IPS-20b (cell line): ENCODE data around the gene NUP210L.
"Not testable (repeated sequence)": the region's sequence is repeated elsewhere in the genome, so short reads cannot be mapped to it uniquely, and the experiment has no call there.

ENCODE experiments used
- H3K27ac ChIP-seq: one replicate; pipeline ENCODE4 v1.5.1; 2013; ENCODE audit warnings: low read length
- H3K27me3 ChIP-seq: 2 replicates; pipeline ENCODE4 v1.6.1; 2013; ENCODE audit warnings: mild to moderate bottlenecking, low read length, inconsistent platforms; ENCODE audit not compliant: insufficient read depth
- H3K36me3 ChIP-seq: 2 replicates; pipeline ENCODE4 v1.6.1; 2013; ENCODE audit warnings: low read depth, mild to moderate bottlenecking, inconsistent platforms, low read length, moderate library complexity; ENCODE audit not compliant: insufficient read depth
- H3K4me1 ChIP-seq: 2 replicates; pipeline ENCODE4 v1.6.1; 2013; ENCODE audit warnings: mild to moderate bottlenecking, control low read depth, inconsistent platforms, low read length, moderate library complexity; ENCODE audit not compliant: insufficient read depth
- H3K4me3 ChIP-seq: 2 replicates; pipeline ENCODE4 v1.5.1; 2013; ENCODE audit warnings: mild to moderate bottlenecking, low read length, inconsistent platforms
- H3K9ac ChIP-seq: 2 replicates; pipeline ENCODE4 v1.6.1; 2013; ENCODE audit warnings: low read depth, mild to moderate bottlenecking, inconsistent platforms, low read length, moderate library complexity
- H3K9me3 ChIP-seq: 2 replicates; pipeline ENCODE4 v1.6.1; 2013; ENCODE audit warnings: mild to moderate bottlenecking, low read depth, low read length, inconsistent platforms; ENCODE audit not compliant: insufficient read depth

NUP210L gene

DNA sequence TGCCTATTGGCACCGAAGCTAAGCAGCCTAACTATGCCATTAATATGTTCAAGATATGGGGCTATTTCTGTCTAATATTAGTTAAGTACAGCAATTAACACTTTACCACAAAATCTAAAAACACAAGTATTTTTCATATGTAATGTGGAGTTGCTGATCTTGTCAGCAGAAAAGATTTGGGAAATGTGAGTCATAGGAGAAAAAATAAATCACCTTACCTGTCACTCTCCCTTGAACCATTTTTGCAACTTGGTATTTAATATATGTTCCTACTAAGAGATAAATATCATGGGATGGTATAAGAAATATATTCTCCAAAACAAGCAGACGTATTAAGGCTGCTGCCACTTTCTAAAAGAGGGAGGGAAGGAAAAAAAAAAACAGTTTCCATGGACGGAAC is 17.0 kb downstream of the NUP210L start:
- H3K4me1 ChIP-seq: no peaks in the 10 kb centered on the region
- no peaks in the 10 kb centered on the region for H3K9me3 ChIP-seq
- no peak overlapping the region for H3K4me3 ChIP-seq
- H3K36me3 ChIP-seq: no peaks in the 10 kb centered on the region
- H3K27me3 ChIP-seq: no peaks in the 10 kb centered on the region
- no peak overlapping the region for H3K9ac ChIP-seq
- H3K27ac ChIP-seq: no peak overlapping the region

DNA sequence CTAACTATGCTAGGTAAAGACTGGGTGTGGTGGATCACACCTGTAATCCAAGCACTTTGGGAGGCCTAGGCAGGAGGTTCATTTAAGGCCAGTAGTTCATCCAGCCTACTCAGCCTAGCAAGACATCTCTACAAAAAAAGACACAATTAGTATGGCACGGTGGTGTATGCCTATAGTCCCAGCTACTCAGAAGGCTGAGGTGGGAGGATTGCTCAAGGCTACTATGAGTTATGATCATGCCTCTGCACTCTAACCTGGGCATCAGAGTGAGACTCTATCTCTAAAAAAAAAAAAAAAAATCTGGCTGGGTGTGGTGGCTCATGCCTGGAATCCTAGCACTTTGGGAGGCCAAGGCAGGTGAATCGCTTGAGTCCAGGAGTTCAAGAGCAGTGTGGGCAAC is 21.6 kb downstream of the NUP210L start:
- no peaks in the 10 kb centered on the region for H3K36me3 ChIP-seq
- H3K27ac ChIP-seq: no peak overlapping the region
- no peaks in the 10 kb centered on the region for H3K27me3 ChIP-seq
- H3K4me3 ChIP-seq: no peak overlapping the region
- no peaks in the 10 kb centered on the region for H3K4me1 ChIP-seq
- H3K9me3 ChIP-seq: no peaks in the 10 kb centered on the region
- H3K9ac ChIP-seq: no peak overlapping the region

DNA sequence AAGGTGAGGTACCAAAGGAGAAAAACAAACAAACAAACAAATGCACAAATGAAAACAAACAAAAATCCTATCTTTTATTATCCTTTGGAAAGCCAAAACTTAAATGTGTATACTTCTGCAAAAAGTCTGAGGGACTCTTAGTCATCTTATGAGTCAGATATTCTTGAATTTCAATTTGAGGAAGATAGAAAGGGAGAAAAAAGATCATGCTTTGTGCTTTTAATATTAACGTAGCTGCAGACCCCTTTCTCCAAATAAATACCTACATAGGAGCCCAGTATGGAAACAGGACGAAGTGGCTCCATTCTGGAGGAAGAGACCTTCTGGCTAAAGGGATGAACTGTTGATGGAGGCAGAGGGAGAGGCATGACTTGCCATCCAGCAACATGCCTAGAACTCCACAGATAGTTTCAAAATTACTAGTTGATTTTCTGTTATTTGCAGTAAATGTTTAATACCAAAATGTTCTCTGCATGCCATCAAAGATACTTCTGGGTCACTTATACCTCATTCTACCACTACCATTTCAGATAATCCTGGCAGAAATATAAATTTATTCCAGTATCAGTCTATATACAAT is 25.4 kb downstream of the NUP210L start:
- Histone ChIP-seq H3K36me3 (no peaks in the 10 kb centered on the region), H3K27ac (no peak overlapping the region), H3K4me3 (no peak overlapping the region), H3K9me3 (no peaks in the 10 kb centered on the region), H3K27me3 (no peaks in the 10 kb centered on the region), H3K4me1 (no peaks in the 10 kb centered on the region), H3K9ac (no peak overlapping the region)

DNA sequence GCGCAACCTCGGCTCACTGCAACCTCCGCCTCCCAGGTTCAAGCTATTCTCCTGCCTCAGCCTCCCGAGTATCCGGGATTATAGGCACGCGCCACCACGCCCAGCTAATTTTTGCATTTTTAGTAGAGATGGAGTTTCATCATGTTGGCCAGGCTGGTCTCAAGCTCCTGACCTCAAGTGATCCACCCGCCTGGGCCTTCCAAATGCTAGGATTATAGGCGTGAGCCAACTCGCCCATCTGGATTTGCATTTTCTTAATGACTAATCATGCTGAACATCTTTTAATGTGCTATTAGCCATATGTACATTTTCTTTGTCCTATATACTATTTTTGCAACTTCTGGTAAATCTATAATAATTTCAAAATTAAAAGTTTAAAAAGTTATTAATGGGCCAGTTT is 31.7 kb downstream of the NUP210L start:
- not testable (repeated sequence) for H3K4me1 ChIP-seq, H3K27me3 ChIP-seq

DNA sequence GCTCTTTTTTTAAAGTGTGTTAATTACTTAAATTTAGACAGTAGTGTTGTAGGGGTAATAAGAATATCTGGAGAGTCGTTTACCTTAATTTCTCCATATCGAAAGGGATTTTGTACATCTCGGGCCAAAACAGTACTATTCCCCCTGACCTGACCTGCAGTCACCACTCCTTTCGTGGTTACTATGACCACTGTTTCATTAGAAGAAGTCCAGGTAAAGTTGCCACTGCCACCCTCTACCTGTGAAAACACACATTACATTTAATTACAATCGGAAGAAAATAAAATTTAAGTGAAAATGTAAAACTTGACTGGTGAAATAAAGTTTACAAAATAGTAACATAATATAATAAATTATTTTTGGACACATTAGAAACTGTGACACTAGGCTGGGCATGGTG is 37.2 kb downstream of the NUP210L start:
- Histone ChIP-seq H3K9ac (no peak overlapping the region), H3K4me1 (no peaks in the 10 kb centered on the region), H3K27ac (no peak overlapping the region), H3K36me3 (no peaks in the 10 kb centered on the region), H3K9me3 (no peaks in the 10 kb centered on the region), H3K27me3 (no peaks in the 10 kb centered on the region), H3K4me3 (no peak overlapping the region)

More for the DNA sequence above, 31.7 kb downstream of the NUP210L start:
- not testable (repeated sequence) for H3K9ac ChIP-seq, H3K36me3 ChIP-seq, H3K9me3 ChIP-seq, H3K27ac ChIP-seq, H3K4me3 ChIP-seq

DNA sequence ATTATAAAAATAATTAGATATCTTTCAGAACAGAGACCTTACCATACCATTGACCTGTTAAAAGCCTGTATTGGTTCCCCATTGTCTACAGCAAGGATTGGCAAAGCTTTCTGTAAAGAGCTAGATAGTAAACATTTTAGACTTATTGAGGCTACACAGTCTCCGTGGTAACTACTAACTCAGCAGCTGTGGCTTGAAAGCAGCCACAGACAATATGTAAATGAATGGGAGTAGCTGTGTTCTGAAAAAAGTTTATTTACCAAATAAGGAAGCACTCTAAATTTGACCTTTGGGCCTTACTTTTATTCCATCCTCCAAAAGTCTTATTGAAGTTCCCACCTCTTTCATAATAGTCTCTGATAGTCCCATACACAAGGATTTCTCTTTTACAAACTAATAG is 39.7 kb downstream of the NUP210L start:
- Histone ChIP-seq H3K4me1 (no peaks in the 10 kb centered on the region), H3K9ac (no peak overlapping the region), H3K36me3 (no peaks in the 10 kb centered on the region), H3K9me3 (no peaks in the 10 kb centered on the region), H3K27me3 (no peaks in the 10 kb centered on the region), H3K27ac (no peak overlapping the region), H3K4me3 (no peak overlapping the region)

DNA sequence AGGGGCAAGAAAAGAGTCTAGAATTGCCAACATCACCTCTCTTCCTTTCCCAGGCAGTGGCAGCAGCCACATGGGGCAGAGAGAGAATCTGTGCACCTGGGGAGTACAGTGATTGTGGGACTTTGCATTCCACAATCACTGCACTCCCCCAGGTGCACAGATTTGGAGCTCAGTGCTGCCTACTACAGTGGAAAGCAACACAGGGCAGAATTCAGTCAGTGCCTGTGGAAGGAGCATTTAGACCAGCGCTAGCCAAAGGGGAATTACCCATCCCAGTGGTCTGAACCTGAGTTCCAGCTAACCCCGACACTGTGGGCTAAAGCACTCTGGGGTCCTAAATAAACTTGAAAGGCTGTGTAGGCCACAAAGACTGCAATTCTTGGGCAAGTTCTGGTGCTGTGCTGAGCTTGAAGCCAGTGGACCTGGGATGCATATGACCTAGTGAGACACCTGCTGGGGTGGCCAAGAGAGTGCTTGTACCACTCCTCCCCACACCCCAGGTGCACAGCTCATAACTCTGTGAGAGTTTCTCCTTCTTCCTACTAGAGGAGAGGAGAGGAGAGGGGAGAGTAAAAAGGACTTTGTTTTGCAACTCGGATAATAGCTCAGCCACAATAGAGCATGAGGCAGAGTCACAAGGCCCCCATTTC is 50.3 kb downstream of the NUP210L start:
- H3K9ac ChIP-seq: no peak overlapping the region
- H3K4me3 ChIP-seq: no peak overlapping the region
- no peaks in the 10 kb centered on the region for H3K27me3 ChIP-seq
- no peaks in the 10 kb centered on the region for H3K36me3 ChIP-seq
- no peak overlapping the region for H3K27ac ChIP-seq
- H3K9me3 ChIP-seq: no peaks in the 10 kb centered on the region
- 0 out of 2 replicates have a peak, but pooled peaks cover 4% of the 10 kb centered on the region for H3K4me1 ChIP-seq

DNA sequence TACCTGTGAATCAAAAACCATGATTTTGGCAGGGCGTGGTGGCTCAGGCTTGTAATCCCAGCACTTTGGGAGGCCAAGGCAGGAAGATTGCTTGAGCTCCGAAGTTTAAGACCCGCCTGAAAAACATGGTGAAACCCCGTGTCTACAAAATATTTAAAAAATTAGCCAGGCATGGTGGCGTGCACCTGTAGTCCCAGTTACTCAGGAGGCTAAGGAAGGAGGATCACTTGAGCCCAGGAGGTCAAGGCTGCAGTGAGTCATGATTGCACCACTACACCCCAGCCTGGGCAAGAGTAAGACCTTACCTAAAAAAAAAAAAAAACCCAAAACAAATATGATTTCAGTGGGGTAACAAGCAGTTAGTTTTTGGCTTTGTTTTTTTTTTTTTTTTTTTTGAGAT is 54.7 kb downstream of the NUP210L start:
- H3K27ac ChIP-seq, H3K36me3 ChIP-seq, H3K4me1 ChIP-seq, H3K9me3 ChIP-seq, H3K9ac ChIP-seq, H3K4me3 ChIP-seq, H3K27me3 ChIP-seq: not testable (repeated sequence)

DNA sequence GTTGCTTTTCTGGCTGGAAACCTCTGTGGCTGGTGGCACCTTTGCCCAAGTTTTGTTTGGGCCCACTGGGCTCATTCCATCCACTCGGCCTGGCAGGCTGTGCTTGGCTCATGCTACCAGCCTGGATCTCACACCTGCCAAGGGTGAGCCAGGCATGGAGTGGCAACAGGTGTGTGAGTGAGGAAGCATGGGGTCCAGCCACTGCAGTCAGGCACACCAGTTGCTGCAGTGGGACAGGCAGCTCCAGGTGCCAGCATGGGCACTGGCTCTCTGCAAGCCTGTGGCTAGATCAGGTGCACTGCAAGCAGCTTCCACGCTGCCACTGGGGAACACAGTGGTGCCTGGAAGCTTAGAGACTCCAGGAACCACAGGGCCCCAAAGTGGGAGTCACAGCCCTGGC is 57.0 kb downstream of the NUP210L start:
- Histone ChIP-seq H3K27ac (no peak overlapping the region), H3K4me1 (0 out of 2 replicates have a peak, but pooled peaks cover 2% of the 10 kb centered on the region), H3K9ac (no peak overlapping the region), H3K36me3 (no peaks in the 10 kb centered on the region), H3K27me3 (no peaks in the 10 kb centered on the region), H3K9me3 (no peaks in the 10 kb centered on the region), H3K4me3 (no peak overlapping the region)

DNA sequence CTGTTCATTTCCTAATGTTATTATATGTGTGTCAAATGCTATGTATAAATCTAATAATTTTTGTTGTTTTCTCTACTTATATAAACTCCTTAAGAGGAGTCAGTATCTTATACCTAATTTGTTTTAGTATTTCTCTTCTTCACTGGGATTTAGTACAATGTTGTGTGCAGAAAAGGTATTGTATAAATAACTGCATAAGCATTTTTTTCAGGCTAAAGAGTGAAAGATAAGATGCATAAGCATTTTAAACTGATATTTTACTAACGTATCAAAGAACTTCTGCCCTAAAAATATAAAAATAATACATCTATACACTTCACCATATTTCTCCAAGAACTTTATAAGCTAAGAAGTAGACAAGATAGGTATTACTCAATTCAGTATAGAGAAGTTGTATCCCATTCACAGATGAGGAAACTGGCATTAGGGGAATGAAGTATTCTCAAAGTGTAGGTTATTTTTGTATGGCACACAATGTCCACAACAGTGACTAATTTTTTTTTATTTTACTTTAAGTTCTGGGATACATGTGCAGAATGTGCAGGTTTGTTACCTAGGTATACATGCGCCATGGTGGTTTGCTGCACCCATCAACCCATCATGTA is 59.3 kb downstream of the NUP210L start:
- H3K4me3 ChIP-seq: no peak overlapping the region
- no peak overlapping the region for H3K27ac ChIP-seq
- no peaks in the 10 kb centered on the region for H3K27me3 ChIP-seq
- H3K4me1 ChIP-seq: 0 out of 2 replicates have a peak, but pooled peaks cover 2% of the 10 kb centered on the region
- no peak overlapping the region for H3K9ac ChIP-seq
- H3K36me3 ChIP-seq: no peaks in the 10 kb centered on the region
- no peaks in the 10 kb centered on the region for H3K9me3 ChIP-seq

DNA sequence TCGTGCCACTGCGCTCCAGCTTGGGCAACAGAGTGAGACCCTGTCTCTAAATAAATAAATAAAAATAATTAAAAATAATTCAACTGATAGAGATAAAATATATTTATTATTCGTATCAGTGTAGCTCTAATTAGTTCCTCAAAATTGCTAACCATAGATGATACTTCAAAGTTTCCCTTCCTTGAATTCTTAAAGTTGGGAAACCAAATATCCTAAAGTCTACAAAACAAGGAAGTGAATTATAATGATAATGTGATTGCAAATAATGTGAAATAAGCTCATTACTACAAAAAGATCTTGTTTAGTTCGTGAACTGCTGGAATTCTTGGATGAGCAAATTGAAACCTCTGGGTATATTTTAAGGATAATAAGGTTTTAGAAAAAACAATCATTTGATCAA is 60.5 kb downstream of the NUP210L start:
- H3K36me3 ChIP-seq: no peaks in the 10 kb centered on the region
- H3K9ac ChIP-seq: no peak overlapping the region
- no peak overlapping the region for H3K4me3 ChIP-seq
- no peaks in the 10 kb centered on the region for H3K9me3 ChIP-seq
- H3K27me3 ChIP-seq: no peaks in the 10 kb centered on the region
- 0 out of 2 replicates have a peak, but pooled peaks cover 2% of the 10 kb centered on the region for H3K4me1 ChIP-seq
- H3K27ac ChIP-seq: no peak overlapping the region

DNA sequence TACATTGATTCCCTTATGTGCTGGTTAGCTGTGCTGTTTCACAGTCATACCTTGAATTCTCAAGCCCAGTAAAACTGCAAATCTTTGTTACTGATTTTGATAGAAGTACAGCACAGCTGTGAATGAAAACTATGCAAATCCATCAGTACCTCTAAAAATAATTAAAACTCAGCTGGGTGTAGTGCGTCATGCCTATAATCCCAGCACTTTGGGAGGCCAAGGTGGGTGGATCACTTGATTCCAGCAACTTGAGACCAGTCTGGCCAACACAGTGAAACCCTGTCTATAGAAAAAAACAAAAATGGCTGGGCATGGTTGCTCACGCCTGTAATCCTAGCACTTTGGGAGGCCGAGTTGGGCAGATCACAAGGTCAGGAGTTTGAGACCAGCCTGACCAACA is 61.2 kb downstream of the NUP210L start:
- no peaks in the 10 kb centered on the region for H3K9me3 ChIP-seq
- 0 out of 2 replicates have a peak, but pooled peaks cover 2% of the 10 kb centered on the region for H3K4me1 ChIP-seq
- H3K36me3 ChIP-seq: no peaks in the 10 kb centered on the region
- no peak overlapping the region for H3K9ac ChIP-seq
- H3K27me3 ChIP-seq: no peaks in the 10 kb centered on the region
- no peak overlapping the region for H3K27ac ChIP-seq
- H3K4me3 ChIP-seq: no peak overlapping the region
